GM18870 (cell line): Measurements from ENCODE around the gene RASA3.
"Not testable (repeated sequence)": the region's sequence is repeated elsewhere in the genome, so short reads cannot be mapped to it uniquely, and the experiment has no call there.

Experiments
- ATAC-seq: cut with Tn5 transposase; IDR thresholded peaks from one replicate; pipeline ENCODE4 v1.9.1; 2021; ENCODE audit warnings: moderate library complexity; ENCODE audit not compliant: unreplicated experiment

Gene RASA3

DNA sequence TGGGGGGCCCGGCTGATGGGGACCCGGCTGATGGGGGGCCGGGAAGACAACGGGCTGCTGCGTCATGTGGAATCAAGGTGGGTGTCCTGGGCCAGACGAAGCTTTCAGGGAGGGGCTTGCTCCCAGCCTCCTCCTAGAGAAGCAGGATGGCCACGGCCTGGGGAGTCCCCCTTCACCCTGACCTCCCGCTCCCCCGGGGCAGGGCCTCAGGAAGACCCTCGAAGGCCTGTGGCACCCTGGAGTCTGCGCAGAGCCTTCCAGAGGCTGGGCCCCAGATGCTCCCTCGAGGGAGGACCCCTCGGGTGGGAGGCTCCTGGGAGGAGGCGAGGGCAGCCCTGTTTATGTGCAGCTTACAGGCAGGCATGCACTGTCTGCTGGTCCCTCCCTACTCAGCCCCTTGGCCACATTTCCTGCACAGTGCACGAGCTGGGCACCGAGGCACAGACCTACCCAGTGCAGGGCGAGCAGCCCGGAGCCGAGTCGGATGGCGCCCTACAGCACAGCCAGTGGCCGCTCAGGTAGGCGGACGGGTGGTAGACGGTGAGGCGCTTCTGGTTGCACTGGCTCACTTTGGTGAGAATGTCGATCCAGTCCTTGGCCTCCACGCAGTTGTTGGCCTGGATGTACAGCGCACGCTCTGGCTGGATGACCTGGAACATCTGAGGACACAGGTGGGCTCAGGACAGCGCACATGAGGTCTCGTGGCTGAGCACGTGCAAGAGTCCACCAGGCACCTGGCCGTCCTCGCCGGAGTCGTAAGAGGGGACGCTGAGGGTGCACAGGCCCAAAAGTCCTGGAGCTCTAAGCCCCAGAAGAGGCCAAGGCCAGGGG is 136.1 kb downstream of the RASA3 start:
- no peak for ATAC-seq

DNA sequence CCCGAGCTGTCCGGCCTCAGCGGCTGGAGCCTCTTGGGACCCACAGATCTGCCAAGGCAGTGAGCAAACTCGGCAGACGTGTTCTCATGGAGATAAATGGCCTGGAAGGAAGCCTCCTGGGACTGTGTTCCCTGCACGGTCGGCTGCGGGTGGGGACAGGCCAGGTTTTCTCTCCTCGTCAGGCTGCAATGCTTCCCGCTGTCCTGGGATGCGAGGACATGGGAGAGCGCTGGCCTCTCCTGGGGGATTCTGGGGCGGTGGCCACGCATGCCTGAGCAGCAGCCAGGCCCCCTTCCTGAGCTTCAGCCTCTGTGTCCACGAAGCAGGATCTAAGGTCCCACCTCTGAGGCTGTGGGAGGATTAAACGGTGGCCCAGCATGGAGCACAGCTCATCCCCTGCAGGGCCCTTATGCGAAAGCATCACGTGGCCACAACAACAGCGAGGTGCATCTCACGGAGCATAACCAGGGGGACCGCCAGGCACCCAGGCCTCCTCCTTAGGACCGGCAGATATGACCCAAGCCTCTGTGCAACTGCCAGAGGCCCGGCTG is 137.3 kb downstream of the RASA3 start:
- no peak for ATAC-seq

DNA sequence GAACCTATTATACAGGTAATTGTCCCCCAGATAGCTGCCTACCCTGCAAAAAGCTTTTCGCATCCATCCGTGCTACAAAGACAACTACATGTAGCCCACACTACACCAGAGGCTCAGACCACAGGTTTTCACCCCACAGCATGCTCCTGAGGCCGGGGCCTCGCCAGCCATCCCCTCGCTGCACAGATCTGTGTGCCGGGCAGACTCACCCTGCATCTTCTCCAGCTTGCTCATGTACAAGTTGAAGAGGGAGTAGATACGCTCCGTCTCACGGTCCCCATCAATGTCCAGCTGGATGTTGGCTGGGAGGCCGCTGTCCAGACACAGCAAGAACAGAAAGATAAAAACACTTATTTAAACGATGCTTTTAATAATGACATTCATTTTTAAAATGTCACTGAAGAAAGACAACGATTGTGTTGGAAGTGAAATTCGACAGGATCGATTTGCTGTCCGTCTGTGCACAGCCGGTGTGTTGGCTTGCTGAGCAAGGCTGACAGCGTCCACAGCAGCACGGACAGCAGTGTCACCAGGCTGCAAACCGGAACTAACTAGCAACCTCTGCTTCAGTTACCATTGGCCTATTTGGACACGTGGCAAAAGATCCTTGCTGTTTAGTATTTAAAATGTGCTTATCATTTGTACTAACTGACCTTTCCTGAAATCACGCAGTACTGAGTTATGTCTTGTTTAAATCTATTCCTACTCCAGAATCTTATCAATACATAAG is 140.0 kb downstream of the RASA3 start:
- ATAC-seq = no peak

DNA sequence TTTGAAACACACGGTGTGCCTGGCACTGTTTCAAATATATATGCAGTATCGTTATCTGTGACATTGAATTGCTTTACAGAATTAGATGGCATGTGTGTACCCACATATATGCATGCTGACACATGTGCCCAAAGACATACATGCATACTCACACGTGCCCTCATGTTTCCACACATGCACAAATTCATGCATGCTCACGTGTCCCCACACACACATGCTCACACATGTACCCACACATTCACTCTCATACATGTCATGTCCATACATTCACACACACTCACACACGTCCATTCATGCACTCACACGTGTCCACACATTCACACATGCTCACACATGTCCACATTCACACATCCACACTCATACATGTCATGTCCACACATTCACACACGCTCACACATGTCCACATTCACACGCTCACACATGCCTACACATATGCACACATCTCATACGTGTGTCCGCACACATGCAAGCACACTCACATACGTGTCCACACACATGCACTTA is 140.7 kb downstream of the RASA3 start:
- no peak for ATAC-seq

DNA sequence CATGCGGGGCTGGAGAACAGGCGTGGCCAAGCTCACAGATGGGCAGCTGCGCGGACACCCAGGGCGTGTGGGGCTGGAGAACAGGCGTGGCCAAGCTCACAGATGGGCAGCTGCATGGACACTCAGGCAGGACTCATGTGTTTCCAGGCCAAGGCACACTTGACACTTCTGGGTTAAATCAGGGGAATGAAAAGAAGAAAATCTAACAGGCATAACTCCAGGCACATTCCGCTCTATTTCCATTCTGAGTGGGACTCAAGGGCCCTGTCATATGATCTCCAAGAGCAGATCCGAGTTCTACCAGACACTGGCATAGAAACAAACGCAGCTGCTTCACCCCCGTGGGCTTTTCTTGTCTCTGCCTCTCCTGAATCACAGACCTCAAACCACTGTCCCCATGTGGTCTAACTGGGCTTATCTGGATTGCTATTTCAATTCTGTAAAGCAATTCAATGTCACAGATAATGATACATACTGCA is 141.2 kb downstream of the RASA3 start:
- ATAC-seq = no peak

DNA sequence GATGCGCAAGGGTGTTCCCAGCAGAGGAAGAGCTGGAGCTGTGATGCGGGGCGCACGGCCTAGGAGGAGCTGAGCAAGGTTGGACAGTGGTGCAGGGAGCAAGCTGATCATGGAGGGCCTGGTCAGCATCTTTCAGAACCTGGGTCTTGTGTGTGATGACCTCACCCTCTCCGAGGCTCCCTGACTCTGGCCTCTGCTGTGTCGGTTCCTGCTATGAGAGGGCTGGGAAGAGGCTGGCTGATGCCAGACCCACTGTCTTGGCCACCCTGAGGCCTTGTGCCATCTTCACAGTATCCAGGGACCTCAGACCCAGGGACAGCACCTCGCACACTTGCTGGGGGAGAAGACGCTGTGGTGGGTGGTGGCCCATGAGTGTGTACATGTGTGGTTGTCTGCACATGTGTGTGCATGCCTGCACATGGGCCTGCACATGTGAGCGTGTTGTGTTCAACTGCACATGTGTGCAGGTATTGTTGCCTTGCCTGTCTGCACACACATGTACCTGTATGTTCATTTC is 142.0 kb downstream of the RASA3 start:
- ATAC-seq = no peak

GRCh38 chr13:113989585-113990300 is 142.7 kb downstream of the RASA3 start:
- no peak for ATAC-seq

DNA sequence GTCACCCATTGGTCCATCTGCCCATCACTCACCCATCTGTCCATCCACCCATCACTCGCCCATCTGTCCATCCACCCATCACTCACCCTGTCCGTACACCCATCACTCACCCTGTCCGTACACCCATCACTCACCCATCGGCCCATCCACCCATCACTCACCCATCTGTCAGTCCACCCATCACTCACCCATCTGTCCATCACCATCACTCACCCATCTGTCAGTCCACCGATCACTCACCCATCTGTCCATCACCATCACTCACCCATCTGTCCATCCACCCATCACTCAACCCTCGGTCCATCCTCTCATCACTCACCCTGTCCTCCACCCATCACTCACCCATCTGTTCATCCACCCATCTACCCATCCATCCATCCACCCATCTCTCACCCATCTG is 143.6 kb downstream of the RASA3 start:
- ATAC-seq = not testable (repeated sequence)

DNA sequence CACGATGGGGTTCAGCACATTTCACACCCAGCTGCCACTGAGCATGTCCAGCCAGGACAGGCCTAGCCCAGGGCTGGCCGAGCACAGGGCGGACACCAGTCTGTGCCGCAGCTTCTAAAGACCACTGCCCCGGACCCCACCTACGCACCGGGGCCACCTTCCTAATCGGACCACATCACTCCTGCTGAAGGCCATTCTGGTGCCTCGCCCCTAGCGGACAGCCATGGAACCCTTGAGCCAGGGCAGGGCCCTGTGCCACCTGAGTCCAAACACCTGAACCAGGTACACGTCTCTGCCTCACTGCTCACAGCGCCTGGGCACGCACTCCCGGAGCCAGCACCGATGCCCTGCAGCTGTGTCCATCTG is 150.1 kb downstream of the RASA3 start:
- no peak for ATAC-seq

DNA sequence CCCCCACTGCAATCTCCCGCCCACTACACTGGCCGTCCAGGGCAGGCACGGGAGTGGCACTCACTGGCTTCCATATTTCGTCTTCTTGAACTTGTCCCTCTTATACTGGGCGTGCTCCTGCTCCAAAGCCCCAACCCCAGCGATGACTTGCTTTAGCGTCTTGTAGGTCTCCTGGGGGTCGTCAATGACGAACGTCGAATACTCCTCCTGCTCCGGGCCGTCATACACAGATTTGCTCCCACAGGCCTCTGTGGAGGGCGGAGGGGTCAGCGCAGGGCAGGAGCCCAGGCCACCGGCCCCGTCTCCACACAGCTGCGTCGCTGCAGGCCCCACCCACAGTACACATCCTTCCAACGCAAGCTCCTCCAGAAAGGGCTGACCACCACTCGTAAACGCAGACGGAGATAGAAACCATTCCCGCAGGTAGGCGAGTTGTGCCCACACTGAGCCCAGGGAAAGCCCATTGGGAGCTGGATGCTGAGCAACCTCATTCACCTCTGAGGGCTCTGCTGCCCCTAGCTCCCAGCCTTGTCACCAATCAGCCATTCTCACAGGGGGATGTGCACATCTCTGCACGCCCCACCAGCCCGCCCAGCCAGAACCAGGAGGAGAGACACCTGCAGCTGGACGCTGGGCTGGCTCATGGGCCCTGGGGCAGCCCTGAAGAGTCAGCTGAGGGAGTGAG is 150.7 kb downstream of the RASA3 start:
- no peak for ATAC-seq

GRCh38 chr13:113981194-113981605 is 151.2 kb downstream of the RASA3 start:
- ATAC-seq = no peak

GRCh38 chr13:113980489-113981064 is 151.8 kb downstream of the RASA3 start:
- ATAC-seq = no peak

DNA sequence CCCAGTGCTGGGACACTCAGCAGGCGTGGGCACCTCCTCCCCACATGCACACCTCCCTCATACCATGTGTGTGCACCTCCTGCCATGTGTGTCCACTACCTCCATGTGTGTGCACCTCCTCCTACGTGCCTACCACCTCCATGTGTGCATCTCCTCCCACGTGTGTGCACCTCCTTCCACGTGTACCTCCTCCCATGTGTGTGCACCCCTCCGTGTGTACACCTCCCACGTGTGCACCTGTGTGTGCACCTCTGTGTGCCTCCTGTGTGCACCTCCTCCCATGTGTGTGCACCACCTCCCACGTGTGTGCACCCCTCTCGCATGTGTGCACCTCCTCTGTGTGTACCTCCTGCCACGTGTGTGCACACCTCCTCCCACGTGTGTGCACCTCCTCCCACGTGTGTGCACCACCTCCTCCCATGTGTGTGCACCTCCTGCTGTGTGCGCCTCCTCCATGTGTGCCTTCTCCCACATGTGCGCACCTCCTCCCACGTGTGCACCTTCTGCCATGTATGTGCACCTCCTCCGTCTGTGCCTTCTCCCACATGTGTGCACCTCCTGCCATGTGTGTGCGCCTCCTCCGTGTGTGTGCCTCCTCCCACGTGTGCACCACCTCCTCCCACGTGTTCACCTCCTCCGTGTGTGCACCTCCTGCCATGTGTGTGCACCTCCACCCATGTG is 152.5 kb downstream of the RASA3 start:
- no peak for ATAC-seq

DNA sequence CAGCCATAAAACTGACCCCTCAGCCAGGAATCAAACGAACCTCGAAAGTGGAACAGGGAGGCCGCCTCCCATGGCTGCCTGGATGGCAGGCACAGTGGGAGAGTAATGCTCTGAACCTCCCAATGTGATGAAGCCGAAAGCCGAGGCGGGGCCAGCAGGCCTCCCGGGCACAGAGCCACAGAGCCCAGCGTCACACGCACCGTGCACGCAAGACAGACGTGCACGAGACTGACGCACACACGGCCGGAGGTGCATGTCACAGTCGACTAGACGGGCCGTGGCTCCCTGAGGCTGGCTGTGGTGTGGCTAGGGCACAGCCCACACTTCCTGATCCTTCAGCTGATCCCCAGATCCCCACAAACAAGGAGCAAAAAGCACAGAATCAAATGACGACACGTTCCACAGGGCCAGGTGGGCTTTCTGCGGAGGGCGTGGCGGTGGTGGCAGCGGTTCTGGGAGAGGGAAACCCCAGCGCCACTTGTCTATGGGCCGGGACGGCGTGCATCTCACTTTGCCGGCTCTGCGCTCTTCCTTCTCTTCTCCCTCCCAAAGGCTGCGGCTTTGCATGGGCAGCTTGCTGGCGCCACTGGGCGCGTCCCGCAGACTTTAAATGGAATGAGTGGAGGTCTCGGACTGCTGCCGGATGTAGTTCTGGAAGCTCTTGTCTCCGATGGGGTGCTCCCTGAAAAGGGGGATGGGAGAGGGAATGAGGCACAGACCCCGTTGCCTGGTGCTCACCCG is 153.5 kb downstream of the RASA3 start:
- no peak for ATAC-seq

DNA sequence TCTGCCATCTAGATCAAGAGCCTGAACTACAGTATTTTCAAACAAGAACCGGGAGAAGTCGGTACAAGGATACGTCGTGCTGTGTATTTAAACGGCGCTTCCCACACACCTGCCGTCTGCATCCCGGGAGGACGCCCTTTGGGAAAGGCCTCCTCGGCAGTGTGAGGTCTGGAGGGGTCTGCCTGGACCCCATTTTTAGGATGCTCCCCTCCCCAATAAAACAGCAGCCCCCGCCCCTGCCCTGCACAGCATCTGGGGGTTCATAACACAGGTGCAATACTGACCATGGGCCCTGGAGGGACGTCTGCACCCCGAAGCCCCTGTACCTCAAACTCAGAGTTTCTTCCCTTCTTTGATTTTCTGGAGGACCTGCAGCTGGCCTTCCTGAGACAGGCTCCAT is 154.4 kb downstream of the RASA3 start:
- no peak for ATAC-seq

- ATAC-seq = no peak
Observed at GRCh38 chr13:113976711-113977684, 155.4 kb downstream of the RASA3 start.

DNA sequence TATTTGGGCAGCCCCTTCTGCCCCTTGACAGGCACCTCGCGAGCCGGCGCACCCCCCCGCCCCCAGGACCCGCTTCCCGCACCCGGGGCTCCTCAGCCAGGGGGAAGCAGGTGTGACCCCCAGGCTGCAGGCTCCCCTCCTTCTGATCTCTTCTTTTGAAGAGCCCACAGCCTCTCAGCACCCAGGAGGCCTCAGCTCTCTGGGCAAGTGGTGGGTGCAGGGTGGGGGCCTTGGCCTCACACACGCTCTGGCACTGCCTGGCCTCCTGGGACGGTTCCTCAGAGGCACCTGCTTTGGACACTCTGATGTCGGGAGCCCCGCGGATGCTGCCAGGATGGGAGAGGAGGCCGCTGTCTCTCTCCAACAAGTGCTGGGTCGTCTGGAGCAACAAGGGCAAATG is 157.0 kb downstream of the RASA3 start:
- no peak for ATAC-seq
